UCSD-AML1 (cell line): ENCODE data around the gene DR1.
"Not testable (repeated sequence)": the region's sequence is repeated elsewhere in the genome, so short reads cannot be mapped to it uniquely, and the experiment has no call there.

Experiments used
- DNase-seq: peaks from one replicate; lab custom pipeline; 2025; ENCODE audit not compliant: unreplicated experiment; lab: John Stamatoyannopoulos, UW

The DR1 gene

DNA sequence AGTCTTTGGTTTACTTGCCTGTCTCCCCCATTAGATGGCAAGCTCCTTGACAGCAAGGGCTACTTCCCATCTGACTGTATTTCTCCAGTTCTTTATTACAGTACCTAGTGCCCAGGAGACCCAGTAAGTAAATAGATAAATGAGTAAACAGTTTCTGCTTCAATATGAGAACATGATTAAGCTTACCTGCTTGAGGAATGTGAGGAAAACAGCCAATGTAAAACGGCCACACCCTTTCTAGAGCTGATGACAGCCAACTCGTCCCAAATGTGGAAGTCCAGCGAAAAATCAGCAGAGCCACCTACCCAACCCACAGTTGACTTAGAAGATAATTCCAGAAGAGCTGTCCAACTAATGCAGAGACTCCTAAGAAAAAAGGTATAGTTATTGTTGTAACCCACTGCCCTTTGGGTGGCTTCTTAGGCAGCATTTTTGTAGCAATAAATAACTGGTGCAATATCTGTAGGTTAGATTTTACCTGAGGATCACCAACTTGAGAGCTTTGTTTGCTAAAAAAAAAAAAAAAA, 6.5 kb upstream of the DR1 start:
- DNase-seq: no peak

- DNase-seq: no peak
Measured at GRCh38 chr1:93340090-93340489, 5.6 kb upstream of the DR1 start.

DNA sequence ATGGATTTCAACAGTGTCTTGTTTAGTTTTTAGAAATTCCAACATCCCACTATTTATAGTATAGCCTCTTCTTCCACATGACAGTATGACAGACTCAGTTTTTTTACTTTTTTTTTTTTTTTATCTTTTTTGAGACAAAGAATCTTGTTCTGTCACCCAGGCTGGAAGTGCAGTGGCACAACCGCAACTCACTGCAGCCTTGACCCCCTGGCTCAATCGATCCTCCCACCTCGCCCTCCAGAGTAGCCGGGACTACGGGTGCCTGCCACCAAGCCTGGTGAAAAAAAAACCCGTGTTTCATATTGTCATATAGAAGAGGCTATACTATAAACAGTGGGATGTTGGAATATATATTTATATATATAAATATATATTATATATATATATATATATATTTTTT, 1.2 kb upstream of the DR1 start:
- no peak for DNase-seq

- DNase-seq: no peak
Measured at GRCh38 chr1:93344886-93345632, 648 bp upstream of the DR1 start.

- peak; percentile 52 for DNase-seq
Measured at GRCh38 chr1:93346421-93346993, 800 bp downstream of the DR1 start.

DNA sequence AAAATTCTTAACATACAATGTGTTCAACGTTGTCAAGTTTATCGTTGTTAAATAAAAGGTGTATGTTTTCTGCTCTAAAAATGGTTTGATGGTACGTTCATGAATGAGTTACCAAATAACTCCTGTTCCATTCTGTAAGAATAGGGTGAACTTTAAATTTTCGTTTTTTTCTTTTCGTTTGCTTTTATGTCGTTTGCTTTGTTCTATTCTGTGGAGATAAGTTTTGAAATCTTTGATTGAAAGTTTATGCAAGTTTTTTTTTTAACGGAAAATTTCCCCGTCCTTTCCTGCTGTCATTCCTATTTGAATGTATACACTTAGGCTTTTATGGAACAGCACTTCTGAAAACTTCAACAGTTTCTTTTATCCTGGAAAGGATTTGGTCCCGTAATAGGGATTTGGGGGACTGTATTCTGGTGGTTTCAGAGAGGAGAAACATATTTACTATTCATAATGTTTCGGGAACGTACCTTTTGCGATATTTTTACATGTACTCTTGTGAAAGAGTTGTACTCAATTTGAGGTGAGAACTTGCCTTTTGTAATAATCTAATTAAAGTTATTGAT, 1.7 kb downstream of the DR1 start:
- no peak for DNase-seq

DNA sequence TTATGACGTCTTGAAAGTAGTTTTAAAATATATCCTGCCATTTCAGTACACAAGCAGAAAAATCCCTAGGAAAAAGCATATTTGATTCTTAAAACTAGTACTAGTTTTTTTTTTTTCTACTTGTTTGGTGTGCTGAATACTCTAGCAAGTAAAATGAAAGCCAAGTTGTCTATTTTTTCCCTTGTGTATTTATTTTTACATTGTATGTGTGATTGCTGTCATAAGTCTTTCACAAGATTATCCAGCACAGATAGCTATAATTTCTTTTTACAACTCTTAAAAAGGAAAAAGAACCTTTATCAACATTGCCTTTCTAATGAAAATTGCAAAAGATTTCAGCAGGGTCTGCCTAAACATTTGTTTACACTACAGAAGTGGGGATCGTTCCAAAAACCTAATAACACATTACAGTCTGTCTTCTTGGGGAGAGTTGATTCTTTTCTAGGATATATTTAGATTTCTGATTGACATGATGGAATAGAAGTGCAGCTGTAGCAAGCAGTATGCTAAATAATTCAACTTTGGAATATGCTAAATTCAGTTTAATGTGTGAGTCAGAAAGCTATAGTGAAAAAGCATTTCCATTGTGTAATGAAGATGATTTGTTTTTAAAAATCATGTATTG, 2.5 kb downstream of the DR1 start:
- DNase-seq: no peak

GRCh38 chr1:93349231-93350135, 3.8 kb downstream of the DR1 start:
- DNase-seq: no peak

GRCh38 chr1:93350322-93350721, 4.6 kb downstream of the DR1 start:
- no peak for DNase-seq

DNA sequence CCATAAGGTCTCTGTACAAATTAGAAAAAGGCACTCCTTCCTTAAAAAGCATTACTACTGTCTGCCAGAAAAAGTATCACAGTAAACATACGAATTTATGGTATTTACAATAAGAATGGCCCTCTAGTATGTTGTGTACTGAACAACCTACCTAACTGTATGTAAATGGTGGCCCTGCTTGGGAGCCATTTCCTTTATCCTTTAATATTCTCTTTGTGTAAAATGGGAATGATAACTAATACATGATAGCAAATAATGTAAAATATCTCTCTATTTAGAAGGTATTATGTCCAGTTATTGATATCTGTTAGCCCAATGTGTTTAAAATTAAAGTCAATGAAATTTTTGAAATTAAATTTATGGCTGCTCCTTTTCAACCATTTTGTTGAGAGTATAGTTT, 5.2 kb downstream of the DR1 start:
- no peak for DNase-seq

- not testable (repeated sequence) for DNase-seq
Measured at GRCh38 chr1:93351346-93351745, 5.6 kb downstream of the DR1 start.

DNA sequence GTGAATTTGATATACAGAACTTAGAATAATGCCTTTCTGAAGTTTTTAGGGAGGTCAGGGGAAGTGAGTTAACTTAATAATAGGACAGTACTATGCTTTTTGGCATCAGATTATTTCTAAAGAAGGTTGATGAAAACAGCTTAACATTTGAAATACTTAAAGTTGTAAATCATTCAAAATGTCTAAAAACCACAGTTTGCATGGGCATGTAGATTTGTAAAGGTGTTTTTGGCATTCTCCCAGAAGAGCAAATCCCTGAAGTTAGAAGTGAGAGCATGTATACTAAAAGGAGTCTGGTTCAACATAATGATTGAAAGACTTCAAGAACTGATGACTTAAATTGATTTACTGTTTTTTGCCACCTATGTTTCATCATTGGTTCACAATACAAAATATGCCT, 6.7 kb downstream of the DR1 start:
- no peak for DNase-seq

DNA sequence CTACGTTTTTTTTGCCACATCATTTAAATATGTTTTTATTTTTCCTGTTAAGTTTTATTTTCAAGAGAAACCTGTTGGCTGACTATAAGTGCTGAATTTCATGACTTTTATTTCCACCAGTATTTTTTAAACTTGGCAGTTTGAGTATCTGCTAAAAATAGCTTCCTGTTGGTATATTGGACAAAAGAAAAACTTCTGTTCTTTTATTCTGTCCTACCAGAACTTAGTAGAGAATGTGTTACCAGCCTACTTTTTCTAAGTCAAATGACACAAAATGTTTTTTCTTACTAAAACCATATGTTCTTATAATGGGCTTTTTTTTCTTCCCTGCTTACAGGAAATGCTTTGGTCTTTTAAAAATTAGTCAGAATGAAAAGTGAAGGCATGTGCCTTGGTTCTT, 7.6 kb downstream of the DR1 start:
- no peak for DNase-seq

- DNase-seq: no peak
Measured at GRCh38 chr1:93354749-93355148, 9.0 kb downstream of the DR1 start.

DNA sequence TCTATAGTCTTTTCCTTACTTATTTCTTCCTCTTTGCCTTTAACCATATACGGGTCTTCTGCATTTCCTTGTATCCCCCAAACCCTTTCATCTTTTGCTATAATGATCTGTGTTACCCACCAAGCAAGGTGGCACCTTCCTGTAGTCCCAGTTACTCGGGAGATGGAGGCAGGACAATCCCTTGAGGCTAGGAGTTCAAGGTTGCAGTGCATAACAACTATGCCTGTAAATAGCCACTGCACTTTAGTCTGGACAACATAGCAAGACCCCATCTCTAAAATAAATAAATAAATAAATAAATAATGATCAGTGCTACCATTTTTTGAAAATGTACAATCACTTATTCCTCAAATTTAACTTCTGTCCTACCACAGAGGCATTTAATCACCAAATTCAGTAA, 11.5 kb downstream of the DR1 start:
- no peak for DNase-seq

- no peak for DNase-seq
Measured at GRCh38 chr1:93358293-93358692, 12.6 kb downstream of the DR1 start.

GRCh38 chr1:93360111-93360510, 14.4 kb downstream of the DR1 start:
- no peak for DNase-seq

DNA sequence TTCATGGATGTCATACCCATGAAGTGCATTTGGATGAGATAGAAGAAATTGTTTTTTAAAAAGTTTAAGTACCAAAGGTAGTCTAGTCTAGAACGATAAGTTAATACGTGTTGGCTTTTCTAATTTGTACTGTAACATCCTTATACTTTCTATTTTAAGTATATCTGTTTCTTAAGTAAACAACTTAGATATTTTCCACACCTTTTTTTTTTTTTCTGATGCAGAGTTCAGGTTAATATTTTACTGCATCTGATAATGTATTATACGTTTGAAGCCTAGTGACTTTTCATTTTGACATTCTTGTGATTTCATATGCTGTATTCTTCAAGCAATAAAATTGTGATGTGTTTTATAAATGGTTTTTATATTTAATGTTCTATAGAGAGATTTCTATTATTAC, 16.5 kb downstream of the DR1 start:
- DNase-seq: no peak

- DNase-seq: no peak
Measured at GRCh38 chr1:93365813-93366212, 20.1 kb downstream of the DR1 start.

GRCh38 chr1:93369734-93370133, 24.0 kb downstream of the DR1 start:
- no peak for DNase-seq
